Stomach (tissue), 9 donors: ENCODE results near the gene CRHBP. TPM values are rescaled to one million over a fixed set of nuclear protein-coding genes. Genes with fewer than 3 reads are reported as not detected.

Experiments
- DNase-seq, 2 donors: peaks; one replicate each; pipeline versions ENCODE4 v3.0.0 to v3.0.0-alpha.2; 2013 to 2019
- H3K27ac ChIP-seq, 5 donors: fragments of 200-600 bp in 4 of 5; sonication (generic) in 4 of 5; one replicate each; pipeline ENCODE4 v1.5.1; 2013 to 2019; ENCODE audit warnings: mild to moderate bottlenecking in 1 of 5, moderate library complexity in 1 of 5
- H3K27me3 ChIP-seq, 3 donors: fragments of 200-600 bp; sonication (generic); one replicate each; pipeline ENCODE4 v1.5.1; 2017 to 2019; ENCODE audit warnings: mixed run types in 1 of 3
- H3K36me3 ChIP-seq, 4 donors: fragments of 200-600 bp; sonication (generic); 1 replicate in 3 of 4; 2 replicates in 1 of 4; pipeline ENCODE4 v1.5.1; 2016 to 2019
- H3K4me1 ChIP-seq, 4 donors: fragments of 200-600 bp; sonication (generic); one replicate each; pipeline ENCODE4 v1.5.1; 2016 to 2019
- H3K4me3 ChIP-seq, 4 donors: fragments of 200-600 bp; sonication (generic) in 3 of 4; one replicate each; pipeline ENCODE4 v1.5.1; 2016 to 2019; ENCODE audit warnings: mild to moderate bottlenecking in 1 of 4
- H3K9me3 ChIP-seq, 4 donors: fragments of 200-600 bp; sonication (generic); one replicate each; pipeline ENCODE4 v1.5.1; 2016 to 2019
- CTCF ChIP-seq, 7 experiments: fragments of 450-650 bp in 4 of 7; fragments of 200-600 bp in 3 of 7; sonication (generic) in 3 of 7; IDR thresholded peaks; one replicate each; pipeline ENCODE4 v1.5.1; 2016 to 2019; ENCODE audit warnings: antibody characterized with exemption in 7 of 7, control low read depth in 2 of 7, mild to moderate bottlenecking in 1 of 7
- EP300 ChIP-seq: sonication (generic); formaldehyde crosslinking; IDR thresholded peaks from one replicate; pipeline ENCODE4 v1.6.1; 2017; ENCODE audit warnings: antibody characterized with exemption
- POLR2A ChIP-seq, 4 donors: fragments of 450-650 bp; IDR thresholded peaks; one replicate each; pipeline ENCODE4 v1.6.1; 2016; ENCODE audit warnings: antibody characterized with exemption in 4 of 4, control low read depth in 2 of 4, mild to moderate bottlenecking in 1 of 4, moderate library complexity in 1 of 4
- POLR2AphosphoS5 ChIP-seq, 3 donors: sonication (generic); formaldehyde crosslinking; IDR thresholded peaks; one replicate each; pipeline ENCODE4 v1.6.1; 2016; ENCODE audit warnings: antibody characterized with exemption in 3 of 3
- WGBS, 5 donors: extraction: QIAGEN DNeasy Blood & Tissue Kit in 3 of 5; methylation state at CpG; one replicate each; pipeline versions ENCODE4 v1.1.5 to v1.1.7; 2013 to 2018; 5-methylcytosine and 5-hydroxymethylcytosine counted together
- intact Hi-C: fragments of 100-400 bp; cut with DNase I; formaldehyde crosslinking; loops from one replicate; pipeline ENCODE4 v1.15.1; 2023; ENCODE audit warnings: low total_unique reads
- polyA plus RNA-seq, 3 donors: library from polyadenylated mRNA; stranded (reverse); fragments of 200-250 nt; gene quantifications; one replicate each; pipeline ENCODE4 v1.2.3, GENCODE V29; 2013
- small RNA-seq, 4 donors: library from RNA; depleted of rRNA; stranded (forward); fragments of <200 nt; gene quantifications; one replicate each; pipeline ENCODE3, GENCODE V24; 2016
- total RNA-seq, 5 donors: library from RNA; depleted of rRNA; stranded (reverse); fragments of >200 nt; gene quantifications; one replicate each; pipeline versions ENCODE4 v1.1.0 to v1.2.3, GENCODE V29; 2014 to 2016
- donor health status: healthy with polysubstance abuse.
- donor health status: Bipolar disorder and iron deficiency.
- donor health status: healthy.

The CRHBP gene
- total and polyA plus RNA-seq, 8 donors, result 0.10 to 0.31 (median 0.12) TPM; not detected in 5

GRCh38 chr5:77016962-77017361 is 64.1 kb downstream of the CRHBP start:
- no peak overlapping the region for H3K27ac ChIP-seq
- H3K4me1 ChIP-seq, result no peaks in the 10 kb centered on the region
- H3K36me3 ChIP-seq, result no peaks in the 10 kb centered on the region
- no peak for DNase-seq
- TF ChIP-seq CTCF (IDR thresholded peaks at IDR 0.05), result no peak
- no peak for TF ChIP-seq EP300
- no peak for TF ChIP-seq POLR2AphosphoS5 (IDR thresholded peaks at IDR 0.05)
- TF ChIP-seq POLR2A (IDR thresholded peaks at IDR 0.05), result no peak
- H3K9me3 ChIP-seq, result no peaks in the 10 kb centered on the region
- H3K27me3 ChIP-seq, result peaks cover 0 to 16% (median 0%) of the 10 kb centered on the region in 3 donors
- intact Hi-C loops, result loop anchor here (10.0 kb wide), 1 partner anchor 142 kb away; no protein-coding TSS in a partner anchor
- no peak overlapping the region for H3K4me3 ChIP-seq
- 83 to 95% (median 89%) methylated on average over 1 of the region's 1 CpG for WGBS, 5 donors

DNA sequence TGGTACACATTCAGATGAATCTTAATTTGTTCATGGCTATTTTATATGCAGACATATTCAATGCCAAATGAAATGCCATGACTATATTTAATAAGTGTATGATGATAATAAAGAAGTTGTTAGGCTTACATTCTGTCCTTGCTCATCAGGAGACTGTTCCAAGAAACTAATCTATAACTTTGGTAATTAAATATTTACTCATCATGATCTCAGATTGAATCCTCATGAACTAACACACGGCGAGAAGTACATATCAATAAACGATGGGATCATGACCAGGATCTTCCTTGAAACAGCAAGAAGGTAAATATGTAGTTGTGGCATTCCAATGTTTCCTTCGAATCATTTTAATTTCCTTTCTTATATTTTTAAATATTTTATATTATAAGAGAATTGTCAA is 64.8 kb downstream of the CRHBP start:
- Histone ChIP-seq H3K4me1 (no peaks in the 10 kb centered on the region), H3K27me3 (peaks cover 0 to 23% (median 0%) of the 10 kb centered on the region in 3 donors), H3K36me3 (no peaks in the 10 kb centered on the region), H3K9me3 (no peaks in the 10 kb centered on the region), H3K4me3 (no peak overlapping the region), H3K27ac (no peak overlapping the region)
- DNase-seq, result no peak
- intact Hi-C loops, result loop anchor here (10.0 kb wide), 1 partner anchor 143 kb away; no protein-coding TSS in a partner anchor
- no peak for TF ChIP-seq POLR2AphosphoS5 (IDR thresholded peaks at IDR 0.05)
- no peak for TF ChIP-seq EP300
- no peak for TF ChIP-seq POLR2A (IDR thresholded peaks at IDR 0.05)
- TF ChIP-seq CTCF (IDR thresholded peaks at IDR 0.05), result no peak
- WGBS, 5 donors, result 32 to 48% (median 37%) methylated on average over 4 of the region's 4 CpGs

Small RNA genes lying within 50 kb of the gene (small RNA-seq; reads per million reads assigned to genes)
- 0 reads per million in 4 donors for gene RNU6ATAC36P

Other genes starting within 250 kb of the CRHBP start
- gene F2R, start 236.9 kb upstream of the CRHBP start, total RNA-seq, result 10 to 100 TPM in 2 of 5 donors, 1 to 10 TPM in 2, not detected in 1; 1.4 to 16.2 (median 9.3) TPM
- gene F2R, start 236.9 kb upstream of the CRHBP start, polyA plus RNA-seq, result 1 to 10 TPM; 2.2 to 6.0 (median 4.7) TPM
- gene F2RL1, start 134.0 kb upstream of the CRHBP start, total RNA-seq, result 10 to 100 TPM in 4 of 5 donors, 1 to 10 TPM in 1; 6.7 to 72.9 (median 36.1) TPM
- 10 to 100 TPM in 2 of 3 donors, 1 to 10 TPM in 1; 4.8 to 17.6 (median 12.4) TPM for gene F2RL1, start 134.0 kb upstream of the CRHBP start, polyA plus RNA-seq
- gene S100Z, start 103.0 kb upstream of the CRHBP start, total RNA-seq, result under 1 TPM in 1 of 5 donors, not detected in 4; 0.89 TPM
- gene S100Z, start 103.0 kb upstream of the CRHBP start, polyA plus RNA-seq, result under 1 TPM in 1 of 3 donors, not detected in 2; 0.08 TPM
- gene AGGF1, start 77.4 kb downstream of the CRHBP start, total RNA-seq, result 10 to 100 TPM in 4 of 5 donors, 1 to 10 TPM in 1; 9.3 to 28.1 (median 11.6) TPM
- 10 to 100 TPM in 1 of 3 donors, 1 to 10 TPM in 2; 6.5 to 12.8 (median 9.7) TPM for gene AGGF1, start 77.4 kb downstream of the CRHBP start, polyA plus RNA-seq
- 100 to 1,000 TPM in 1 of 5 donors, 10 to 100 TPM in 1, 1 to 10 TPM in 3; 5.7 to 132 (median 8.3) TPM for gene ZBED3, start 134.2 kb downstream of the CRHBP start, total RNA-seq
- gene ZBED3, start 134.2 kb downstream of the CRHBP start, polyA plus RNA-seq, result 1 to 10 TPM; 3.1 to 5.0 (median 3.2) TPM